Measurements from ENCODE around the gene ROR2. TPM values are rescaled to one million over a fixed set of nuclear protein-coding genes. Genes with fewer than 3 reads are reported as not detected.

The ROR2 gene
- total and polyA plus RNA-seq, 2 experiments from 2014 or later: 8.1 to 18.8 TPM

- no peak for DNase-seq (ENCODE audit: low spot score)
- no peak overlapping the region for H3K27ac ChIP-seq (ENCODE audit: low read depth)
- H3K27ac Mint-ChIP-seq: no peak overlapping the region
- peaks cover 12% of the 10 kb centered on the region; the same call in 1 of the 2 replicates for H4K20me1 ChIP-seq (replicated peaks; ENCODE audit: insufficient read depth)
- H2AFZ ChIP-seq: no peak overlapping the region
- H3K4me2 ChIP-seq: no peak overlapping the region
- no peaks in the 10 kb centered on the region for H3K36me3 ChIP-seq (ENCODE audit: insufficient read depth)
- peaks cover 8% of the 10 kb centered on the region for H3K27me3 Mint-ChIP-seq (ENCODE audit: insufficient read depth, low read depth, poor library complexity)
- H3K4me1 Mint-ChIP-seq: peaks cover 25% of the 10 kb centered on the region
- no peaks in the 10 kb centered on the region for H3F3A ChIP-seq (replicated peaks; ENCODE audit: low read depth)
- TF ChIP-seq NANOG (IDR thresholded peaks at IDR 0.05; ENCODE audit: borderline replicate concordance) (no peak), EZH2phosphoT487 (IDR thresholded peaks at IDR 0.05; ENCODE audit: unreplicated experiment) (no peak), ZNF114 (CRISPR knock-in tag; IDR thresholded peaks at IDR 0.05) (no peak), CREB1 (CRISPR knock-in tag; IDR thresholded peaks at IDR 0.05; ENCODE audit: low read depth) (no peak), REST (IDR thresholded peaks at IDR 0.05; ENCODE audit: unreplicated experiment) (no peak), STAT1 (IDR thresholded peaks at IDR 0.05; ENCODE audit: unreplicated experiment) (no peak), ZNF462 (CRISPR knock-in tag; IDR thresholded peaks at IDR 0.05) (no peak), ETS1 (IDR thresholded peaks at IDR 0.05) (no peak), ZNF331 (CRISPR knock-in tag; IDR thresholded peaks at IDR 0.05; ENCODE audit: low read depth) (no peak), CTCF (conservative IDR thresholded peaks at IDR 0.05; ENCODE audit: low read depth in 2 of 2) (no peak), JUNB (IDR thresholded peaks at IDR 0.05; ENCODE audit: unreplicated experiment) (no peak), POLR2AphosphoS5 (IDR thresholded peaks at IDR 0.05; ENCODE audit: low read depth) (no peak), EZH2 (IDR thresholded peaks at IDR 0.05; ENCODE audit: low read depth, unreplicated experiment) (no peak)
- 0 out of 2 replicates have a peak, but pooled peaks cover 3% of the 10 kb centered on the region for H3K9me2 ChIP-seq (ENCODE audit: insufficient read depth)
- H3K9me3 Mint-ChIP-seq: no peaks in the 10 kb centered on the region
- no peak overlapping the region for H3K4me3 Mint-ChIP-seq
- peaks cover 12% of the 10 kb centered on the region for H3K4me1 ChIP-seq (ENCODE audit: insufficient read depth)
- peaks cover 12% of the 10 kb centered on the region for H3K79me2 ChIP-seq (replicated peaks; ENCODE audit: insufficient read depth)
- H3K36me3 Mint-ChIP-seq (ENCODE audit: low read depth): no peaks in the 10 kb centered on the region
- ATAC-seq: no peak
- H3K27me3 ChIP-seq (ENCODE audit: insufficient read depth): peaks cover 13% of the 10 kb centered on the region; the same call in 1 of the 2 replicates
- H3K4me3 ChIP-seq: no peak overlapping the region
Measured at GRCh38 chr9:91917436-91917835, 32.6 kb downstream of the ROR2 start.

All from GM23338 (cell line).